ENCODE data around the gene VIL1. TPM values are rescaled to one million over a fixed set of nuclear protein-coding genes. Genes with fewer than 3 reads are reported as not detected.

VIL1 gene
- polyA plus RNA-seq, 1 donor = 23.3 TPM

Other genes with a start within 250 kb of the VIL1 start
- 260 TPM for gene ARPC2, start 201.9 kb upstream of the VIL1 start, polyA plus RNA-seq (ENCODE audit: insufficient read length)
- gene GPBAR1, start 158.1 kb upstream of the VIL1 start, polyA plus RNA-seq (ENCODE audit: insufficient read length) = 1.2 TPM
- 117 TPM for gene AAMP, start 149.0 kb upstream of the VIL1 start, polyA plus RNA-seq (ENCODE audit: insufficient read length)
- gene PNKD, start 148.6 kb upstream of the VIL1 start, polyA plus RNA-seq (ENCODE audit: insufficient read length) = 86.6 TPM
- gene TMBIM1, start 126.6 kb upstream of the VIL1 start, polyA plus RNA-seq (ENCODE audit: insufficient read length) = 88.0 TPM
- 5.0 TPM for gene CATIP, start 62.3 kb upstream of the VIL1 start, polyA plus RNA-seq (ENCODE audit: insufficient read length)
- 0.58 TPM for gene SLC11A1, start 36.9 kb upstream of the VIL1 start, polyA plus RNA-seq (ENCODE audit: insufficient read length)
- 122 TPM for gene CTDSP1, start 19.3 kb upstream of the VIL1 start, polyA plus RNA-seq (ENCODE audit: insufficient read length)
- gene USP37, start 149.2 kb downstream of the VIL1 start, polyA plus RNA-seq (ENCODE audit: insufficient read length) = 17.6 TPM
- 77.2 TPM for gene CNOT9, start 149.7 kb downstream of the VIL1 start, polyA plus RNA-seq (ENCODE audit: insufficient read length)
- gene PLCD4, start 188.8 kb downstream of the VIL1 start, polyA plus RNA-seq (ENCODE audit: insufficient read length) = 11.9 TPM
- gene ZNF142, start 240.5 kb downstream of the VIL1 start, polyA plus RNA-seq (ENCODE audit: insufficient read length) = 20.3 TPM
- gene BCS1L, start 240.6 kb downstream of the VIL1 start, polyA plus RNA-seq (ENCODE audit: insufficient read length) = 58.6 TPM